ENCODE results near the gene EPHB4. TPM values are rescaled to one million over a fixed set of nuclear protein-coding genes. Genes with fewer than 3 reads are reported as not detected.

The EPHB4 gene
- total RNA-seq, 1 experiment from 2014 or later = 192 TPM

GRCh38 chr7:100759357-100760171 lies 67.8 kb downstream of the EPHB4 start:
- Histone ChIP-seq H3K9me3 (ENCODE audit: control insufficient read depth, insufficient read depth, low read depth, low read length) (no peaks in the 10 kb centered on the region), H3K4me1 (ENCODE audit: control insufficient read depth, insufficient read depth, low read length) (no peaks in the 10 kb centered on the region), H3K4me3 (ENCODE audit: low read depth in 2 of 2, low read length in 2 of 2) (no peak overlapping the region), H3K27ac (ENCODE audit: low read length) (no peak overlapping the region), H3K36me3 (ENCODE audit: control insufficient read depth, insufficient read depth, low read length) (no peaks in the 10 kb centered on the region), H3K27me3 (ENCODE audit: control insufficient read depth, insufficient read depth, low read length) (no peaks in the 10 kb centered on the region)
- BruUV-seq (replicated peaks) = no TSS peak
- peak; percentile 24; the same call in 1 of the 2 replicates for ATAC-seq
- CTCF ChIA-PET = no interaction called here
- POLR2A ChIA-PET = no interaction called here
- in situ Hi-C loops (cut with HindIII; ENCODE audit: low pct_unique_long_range_greater_than_20kb, low sequenced_read_pairs) = no loop called here
- intact Hi-C loops (cut with micrococcal nuclease; ENCODE audit: unreplicated experiment) = no loop called here
- DNase-seq (ENCODE audit: low read depth, low spot score) = no peak
- TF ChIP-seq REST (IDR thresholded peaks at IDR 0.05; ENCODE audit: insufficient read depth in 1 of 2, low read depth in 2 of 2, low read length in 1 of 2) = no peak
- no peak for TF ChIP-seq POLR2AphosphoS5 (IDR thresholded peaks at IDR 0.05; ENCODE audit: low read depth, low read length)
- no peak for TF ChIP-seq SIN3A (IDR thresholded peaks at IDR 0.05; ENCODE audit: borderline replicate concordance, insufficient read depth, low read depth, low read length)
- TF ChIP-seq CTCF (IDR thresholded peaks at IDR 0.05) = no peak

- TF ChIP-seq REST (IDR thresholded peaks at IDR 0.05; ENCODE audit: insufficient read depth in 1 of 2, low read depth in 2 of 2, low read length in 1 of 2) (no peak), POLR2AphosphoS5 (IDR thresholded peaks at IDR 0.05; ENCODE audit: low read depth, low read length) (no peak), SIN3A (IDR thresholded peaks at IDR 0.05; ENCODE audit: borderline replicate concordance, insufficient read depth, low read depth, low read length) (no peak), TCF7L2 (IDR thresholded peaks at IDR 0.05; ENCODE audit: low read depth, low read length) (no peak), CTCF (IDR thresholded peaks at IDR 0.05) (no peak)
- Histone ChIP-seq H3K9me3 (ENCODE audit: control insufficient read depth, insufficient read depth, low read depth, low read length) (no peaks in the 10 kb centered on the region), H3K4me3 (ENCODE audit: low read depth in 2 of 2, low read length in 2 of 2) (no peak overlapping the region), H3K4me1 (ENCODE audit: control insufficient read depth, insufficient read depth, low read length) (no peaks in the 10 kb centered on the region), H3K36me3 (ENCODE audit: control insufficient read depth, insufficient read depth, low read length) (no peaks in the 10 kb centered on the region), H3K27me3 (ENCODE audit: control insufficient read depth, insufficient read depth, low read length) (peaks cover 2% of the 10 kb centered on the region; the same call in 1 of the 2 replicates), H3K27ac (ENCODE audit: low read length) (no peak overlapping the region)
- ChIA-PET POLR2A (no interaction called here), CTCF (interaction anchor here (0.6 kb wide), 1 partner anchor 105 kb away, joined by 7 read pairs; no protein-coding TSS in a partner anchor)
- in situ Hi-C loops (cut with HindIII; ENCODE audit: low pct_unique_long_range_greater_than_20kb, low sequenced_read_pairs) = no loop called here
- DNase-seq (ENCODE audit: low read depth, low spot score) (no peak), ATAC-seq (no peak)
- no TSS peak for BruUV-seq (replicated peaks)
- intact Hi-C loops (cut with micrococcal nuclease; ENCODE audit: unreplicated experiment) = no loop called here
Observed at GRCh38 chr7:100753750-100754149, 73.6 kb downstream of the EPHB4 start.

Measured in Panc1 (cell line).